Transverse colon (tissue), 4 donors: Measurements from ENCODE around the gene RGS7. TPM values are rescaled to one million over a fixed set of nuclear protein-coding genes. Genes with fewer than 3 reads are reported as not detected.

Experiments used
- DNase-seq: peaks from one replicate; pipeline ENCODE4 v3.0.0-alpha.2; 2019
- H3K27ac ChIP-seq, 4 donors: fragments of 200-600 bp; sonication (generic); 2 replicates each; pipeline ENCODE4 v1.5.1; 2016 to 2018; ENCODE audit warnings: inconsistent platforms in 4 of 4
- H3K27me3 ChIP-seq: fragments of 200-600 bp; sonication (generic); 2 replicates; pipeline ENCODE4 v1.5.1; 2017; ENCODE audit warnings: inconsistent platforms
- H3K36me3 ChIP-seq, 4 donors: fragments of 200-600 bp; sonication (generic); 2 replicates each; pipeline ENCODE4 v1.5.1; 2017 to 2019; ENCODE audit warnings: inconsistent platforms in 4 of 4
- H3K4me1 ChIP-seq, 4 donors: fragments of 200-600 bp; sonication (generic); 2 replicates each; pipeline ENCODE4 v1.5.1; 2017 to 2020; ENCODE audit warnings: inconsistent platforms in 4 of 4
- H3K4me3 ChIP-seq, 4 donors: fragments of 200-600 bp; sonication (generic); 1 replicate in 1 of 4; 2 replicates in 3 of 4; pipeline versions ENCODE4 v1.5.1 to v1.6.1; 2017 to 2019; ENCODE audit warnings: inconsistent platforms in 4 of 4
- H3K9me3 ChIP-seq, 2 donors: fragments of 200-600 bp; sonication (generic); 2 replicates each; pipeline ENCODE4 v1.5.1; 2017 to 2019; ENCODE audit warnings: inconsistent platforms in 2 of 2
- EP300 ChIP-seq: sonication (generic); formaldehyde crosslinking; IDR thresholded peaks from one replicate; pipeline ENCODE4 v1.6.1; 2017; ENCODE audit warnings: antibody characterized with exemption, low read depth
- POLR2A ChIP-seq: fragments of 450-650 bp; IDR thresholded peaks from one replicate; pipeline ENCODE4 v1.6.1; 2016; ENCODE audit warnings: antibody characterized with exemption, mild to moderate bottlenecking, moderate library complexity
- POLR2AphosphoS5 ChIP-seq, 3 donors: sonication (generic); formaldehyde crosslinking; IDR thresholded peaks; one replicate each; pipeline ENCODE4 v1.6.1; 2016; ENCODE audit warnings: antibody characterized with exemption in 3 of 3
- WGBS, 2 donors: methylation state at CpG; one replicate each; pipeline ENCODE4 v1.1.5; 2018; ENCODE audit warnings: low coverage in 1 of 2; 5-methylcytosine and 5-hydroxymethylcytosine counted together
- in situ Hi-C, 4 donors: fragments of 200-750 bp; cut with MboI; loops; one replicate each; pipeline versions ENCODE4 v1.15.0 to v1.15.1; 2017; ENCODE audit warnings: low sequenced_read_pairs in 3 of 4, low pct_ligation_motif_present in 1 of 4, low pct_unique_long_range_greater_than_20kb in 1 of 4
- intact Hi-C: fragments of 100-400 bp; cut with DNase I; formaldehyde crosslinking; loops from one replicate; pipeline ENCODE4 v1.15.1; 2023; ENCODE audit warnings: low total_unique reads
- total RNA-seq, 4 donors: library from RNA; depleted of rRNA; stranded (reverse); fragments of >200 nt; gene quantifications; one replicate each; pipeline ENCODE4 v1.1.0, GENCODE V29; 2016
- TF ChIP-seq, protein P1 (sequence below), 5 experiments: fragments of 200-600 bp in 3 of 5; fragments of 450-650 bp in 2 of 5; sonication (generic) in 3 of 5; IDR thresholded peaks; 1 replicate in 2 of 5; 2 replicates in 3 of 5; pipeline ENCODE4 v1.5.1; 2016 to 2017; ENCODE audit warnings: antibody characterized with exemption in 5 of 5, inconsistent platforms in 3 of 5, mild to moderate bottlenecking in 2 of 5, moderate library complexity in 1 of 5

Gene RGS7
- total RNA-seq, 4 donors from 2014 or later: 1.5 to 2.0 TPM; not detected in 2

DNA sequence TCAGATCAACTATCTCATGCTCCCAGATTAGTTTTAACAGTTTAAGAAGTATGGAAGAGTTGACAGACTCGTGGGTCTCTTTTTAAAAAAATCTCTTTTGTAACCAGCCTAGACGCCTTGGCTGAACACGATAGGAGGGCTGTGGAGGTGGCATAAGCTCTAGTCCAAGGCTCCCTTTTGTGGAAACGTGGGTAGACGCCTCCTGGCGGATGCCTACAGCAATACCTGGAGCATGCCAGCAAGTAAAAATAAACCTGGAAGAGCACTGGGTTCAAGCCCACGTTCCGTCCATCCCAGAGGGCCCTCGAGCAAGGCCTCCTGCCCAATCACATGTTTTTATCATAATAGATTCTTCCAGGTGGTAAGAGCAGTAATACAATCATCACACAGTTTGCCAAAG lies 87.9 kb downstream of the RGS7 start:
- DNase-seq: no peak
- intact Hi-C loops (no loop called here), in situ Hi-C loops (no loop called here)
- 67 to 69% methylated on average over 3 to 9 of the region's 9 CpGs for WGBS, 2 donors
- no peak overlapping the region for H3K27ac ChIP-seq
- H3K4me3 ChIP-seq: no peak overlapping the region
- H3K4me1 ChIP-seq: no peaks in the 10 kb centered on the region
- H3K27me3 ChIP-seq: no peaks in the 10 kb centered on the region
- H3K9me3 ChIP-seq: peaks cover 7 to 12% of the 10 kb centered on the region in 2 donors
- H3K36me3 ChIP-seq: no peaks in the 10 kb centered on the region
- TF ChIP-seq, protein P1, sequence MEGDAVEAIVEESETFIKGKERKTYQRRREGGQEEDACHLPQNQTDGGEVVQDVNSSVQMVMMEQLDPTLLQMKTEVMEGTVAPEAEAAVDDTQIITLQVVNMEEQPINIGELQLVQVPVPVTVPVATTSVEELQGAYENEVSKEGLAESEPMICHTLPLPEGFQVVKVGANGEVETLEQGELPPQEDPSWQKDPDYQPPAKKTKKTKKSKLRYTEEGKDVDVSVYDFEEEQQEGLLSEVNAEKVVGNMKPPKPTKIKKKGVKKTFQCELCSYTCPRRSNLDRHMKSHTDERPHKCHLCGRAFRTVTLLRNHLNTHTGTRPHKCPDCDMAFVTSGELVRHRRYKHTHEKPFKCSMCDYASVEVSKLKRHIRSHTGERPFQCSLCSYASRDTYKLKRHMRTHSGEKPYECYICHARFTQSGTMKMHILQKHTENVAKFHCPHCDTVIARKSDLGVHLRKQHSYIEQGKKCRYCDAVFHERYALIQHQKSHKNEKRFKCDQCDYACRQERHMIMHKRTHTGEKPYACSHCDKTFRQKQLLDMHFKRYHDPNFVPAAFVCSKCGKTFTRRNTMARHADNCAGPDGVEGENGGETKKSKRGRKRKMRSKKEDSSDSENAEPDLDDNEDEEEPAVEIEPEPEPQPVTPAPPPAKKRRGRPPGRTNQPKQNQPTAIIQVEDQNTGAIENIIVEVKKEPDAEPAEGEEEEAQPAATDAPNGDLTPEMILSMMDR (IDR thresholded peaks at IDR 0.05): no peak
- TF ChIP-seq POLR2A: no peak

DNA sequence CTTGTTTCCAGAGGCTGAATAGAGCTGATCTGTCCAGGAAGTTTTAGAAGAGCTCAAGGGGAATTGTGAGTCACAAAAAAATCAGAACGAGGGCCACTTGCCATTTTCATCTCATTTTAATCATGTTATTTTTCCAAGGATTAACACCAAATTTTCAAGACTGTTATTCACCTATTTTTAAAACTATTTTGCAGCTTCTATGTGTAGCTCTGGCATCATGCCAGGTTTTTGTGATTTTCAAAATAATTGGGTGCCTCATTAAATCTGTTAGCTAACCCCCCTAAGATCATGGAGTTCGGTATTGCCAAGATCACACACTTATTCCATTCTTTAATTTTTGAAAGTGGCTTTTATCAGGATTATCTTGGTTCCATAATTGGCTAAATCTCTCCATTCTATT lies 90.9 kb downstream of the RGS7 start:
- 76 to 100% methylated on average over 2 of the region's 2 CpGs for WGBS, 2 donors
- Histone ChIP-seq H3K4me1 (no peaks in the 10 kb centered on the region), H3K36me3 (no peaks in the 10 kb centered on the region), H3K27ac (no peak overlapping the region), H3K27me3 (no peaks in the 10 kb centered on the region), H3K4me3 (no peak overlapping the region), H3K9me3 (no peaks in the 10 kb centered on the region)
- in situ Hi-C loops: no loop called here
- TF ChIP-seq, protein P1 (IDR thresholded peaks at IDR 0.05): no peak
- intact Hi-C loops: no loop called here
- no peak for DNase-seq

DNA sequence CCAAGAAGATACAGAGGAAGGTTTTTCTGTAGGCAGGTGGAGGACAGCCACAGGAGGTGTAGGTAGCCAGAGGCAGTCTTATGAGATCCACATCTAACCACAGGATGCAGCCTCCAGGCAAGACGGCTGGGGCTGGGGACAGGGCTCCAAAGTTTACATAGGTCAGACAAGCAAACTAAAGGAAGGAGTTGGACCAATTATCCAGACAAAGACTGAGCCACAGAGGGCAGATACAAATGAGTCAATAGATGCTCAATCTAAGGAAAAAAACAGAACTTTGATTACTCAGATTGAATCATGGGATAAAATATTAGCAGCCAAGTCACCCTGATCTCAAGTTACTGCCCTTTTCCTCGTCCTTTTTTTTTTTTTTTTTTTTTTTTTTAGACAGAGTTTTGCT lies 91.6 kb downstream of the RGS7 start:
- intact Hi-C loops: no loop called here
- Histone ChIP-seq H3K27me3 (no peaks in the 10 kb centered on the region), H3K27ac (no peak overlapping the region), H3K4me1 (no peaks in the 10 kb centered on the region), H3K9me3 (no peaks in the 10 kb centered on the region), H3K36me3 (no peaks in the 10 kb centered on the region), H3K4me3 (no peak overlapping the region)
- WGBS, 2 donors: 65% methylated on average over 2 of the region's 2 CpGs
- in situ Hi-C loops: no loop called here
- no peak for TF ChIP-seq POLR2AphosphoS5 (IDR thresholded peaks at IDR 0.05)
- no peak for TF ChIP-seq POLR2A
- TF ChIP-seq EP300: no peak
- TF ChIP-seq, protein P1 (IDR thresholded peaks at IDR 0.05): no peak
- no peak for DNase-seq

DNA sequence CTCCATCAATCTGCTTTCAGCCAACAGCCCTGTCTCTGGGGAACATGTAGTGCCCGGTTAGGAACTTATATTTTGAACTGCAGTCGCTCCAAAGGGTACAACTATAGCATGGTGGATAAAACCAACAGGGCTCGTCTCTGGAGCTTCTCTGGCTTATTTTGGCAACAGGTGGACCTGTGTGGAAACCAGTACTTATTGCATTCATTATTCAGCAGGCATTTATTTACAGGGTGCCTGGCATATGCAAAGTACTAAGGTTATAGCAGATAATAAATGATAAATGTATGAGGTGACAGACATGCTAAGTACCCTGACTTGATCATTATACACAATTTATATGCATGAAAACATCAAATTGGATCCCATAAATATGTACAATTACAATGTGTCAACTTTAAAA lies 93.7 kb downstream of the RGS7 start:
- 87 to 100% methylated on average over 1 to 3 of the region's 3 CpGs for WGBS, 2 donors
- no peaks in the 10 kb centered on the region for H3K9me3 ChIP-seq
- no peak overlapping the region for H3K27ac ChIP-seq
- H3K36me3 ChIP-seq: no peaks in the 10 kb centered on the region
- no peak for DNase-seq
- H3K4me1 ChIP-seq: no peaks in the 10 kb centered on the region
- in situ Hi-C loops (no loop called here), intact Hi-C loops (no loop called here)
- H3K4me3 ChIP-seq: no peak overlapping the region
- no peaks in the 10 kb centered on the region for H3K27me3 ChIP-seq
- no peak for TF ChIP-seq POLR2AphosphoS5 (IDR thresholded peaks at IDR 0.05)
- TF ChIP-seq POLR2A: no peak
- no peak for TF ChIP-seq EP300
- TF ChIP-seq, protein P1 (IDR thresholded peaks at IDR 0.05): no peak
